Activated CD4-positive, CD25-positive, alpha-beta regulatory T cell treated with anti-CD3 and anti-CD28 coated beads, Interleukin-2, amount 50 U/mL, for 24 hours (primary cell): ENCODE measurements around the gene LZIC.

ENCODE experiments used
- ATAC-seq, 2 donors: fragments of 150-1000 bp; cut with Tn5 transposase; one replicate each; pipeline ENCODE4 v1.10.0; 2021; ENCODE audit warnings: mild to moderate bottlenecking in 1 of 2, moderate library complexity in 1 of 2

The LZIC gene

DNA sequence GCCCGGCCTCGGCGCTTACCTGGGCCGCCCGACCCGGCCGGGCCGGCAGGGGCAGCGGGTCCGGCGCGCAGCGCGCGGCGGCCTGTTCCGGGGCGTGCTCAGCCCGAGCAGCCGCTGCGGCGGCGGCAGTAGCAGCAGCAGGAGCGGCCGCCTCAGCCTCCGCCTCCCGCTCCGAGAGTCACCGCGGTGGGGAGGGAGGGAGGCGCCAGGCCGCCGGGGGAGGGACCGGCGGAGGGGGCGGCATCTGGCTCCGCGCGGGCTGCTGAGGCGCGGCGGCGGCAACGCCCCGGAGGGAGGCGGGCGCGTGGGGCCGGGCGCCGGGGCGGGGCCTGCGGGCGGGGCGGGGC, 33.1 kb downstream of the LZIC start, which contains the start of gene CTNNBIP1:
CTNNBIP1 (minus strand) TSS at position 194 of the 347 bp plus-strand sequence. CDS start 38,205 bp downstream, outside the sequence.
- ATAC-seq, result peak; percentile 80 to 84

DNA sequence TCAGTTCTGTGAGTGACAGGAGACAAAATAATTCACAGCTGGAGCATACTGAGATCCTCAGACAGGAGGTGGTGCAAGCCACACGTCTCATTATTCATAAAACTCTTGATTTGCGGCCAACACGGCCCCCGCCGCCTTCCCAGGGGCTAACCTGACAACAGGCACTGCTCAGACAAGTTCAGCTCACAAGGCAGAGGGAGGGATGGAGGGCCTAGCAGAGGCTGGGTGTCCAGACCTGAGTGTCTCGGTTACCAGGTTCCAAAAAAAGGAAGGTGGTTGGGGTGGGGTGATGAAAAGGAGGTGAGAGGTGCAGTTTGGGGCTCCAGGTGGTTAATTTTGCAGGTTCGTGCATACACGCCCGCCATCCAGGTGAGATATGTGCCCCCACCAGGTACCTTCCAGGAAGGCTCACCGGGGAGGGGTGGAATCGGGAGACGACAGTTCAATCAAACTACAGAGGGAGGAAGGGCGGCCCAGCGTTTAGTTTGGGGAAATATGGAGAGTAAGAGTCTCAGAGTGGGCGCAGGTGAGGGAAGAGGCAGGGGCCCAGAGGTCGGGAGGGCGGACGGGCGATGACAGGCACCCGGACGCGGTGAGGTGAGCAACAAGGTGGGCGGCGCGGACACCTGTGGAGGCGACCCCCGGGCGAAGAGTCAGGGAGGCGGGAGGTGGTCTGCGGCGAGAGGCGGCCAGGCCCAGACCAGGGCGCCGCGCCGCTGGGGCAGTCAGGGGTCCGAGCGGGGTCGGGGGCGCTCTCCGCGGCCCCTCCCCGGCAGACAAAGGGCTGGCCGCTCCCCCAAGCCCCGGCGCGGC, 33.8 kb downstream of the LZIC start:
- ATAC-seq, result no peak

DNA sequence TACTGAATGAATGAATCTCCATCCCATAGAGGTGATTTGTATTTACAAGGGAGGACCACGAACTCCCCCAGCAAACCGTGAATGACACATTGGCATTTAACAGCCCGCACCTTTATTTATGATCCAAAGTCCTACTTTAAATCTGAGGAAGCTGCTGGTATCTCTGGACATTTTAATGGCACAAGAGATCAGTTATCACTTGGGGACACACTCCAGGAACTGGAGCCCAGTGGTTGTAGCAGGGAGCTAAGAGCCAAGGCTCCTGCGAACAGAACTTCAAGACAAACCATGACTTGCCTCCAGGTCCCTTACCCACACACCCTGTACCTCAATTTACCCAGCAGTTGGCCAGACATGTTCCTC, 34.3 kb downstream of the LZIC start:
- ATAC-seq, result no peak

DNA sequence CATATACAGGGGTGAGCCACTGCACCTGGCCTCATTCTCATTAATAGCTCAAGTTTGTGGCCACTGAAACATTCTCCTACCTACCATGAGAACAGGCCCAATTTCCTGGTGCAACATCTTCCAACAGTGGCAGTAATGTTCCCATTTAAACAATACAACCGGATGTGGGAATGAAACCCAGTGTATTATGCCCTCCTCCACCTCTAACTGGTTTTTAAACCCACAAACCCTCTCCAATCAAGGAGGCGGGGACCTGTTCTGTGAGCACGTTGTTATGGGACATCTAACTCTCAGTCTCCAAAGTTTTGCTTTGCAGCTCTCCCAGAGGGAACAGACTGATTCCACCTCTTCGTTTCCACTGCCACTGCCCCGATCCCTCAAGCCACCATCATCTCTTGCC, 35.8 kb downstream of the LZIC start:
- ATAC-seq, result no peak

DNA sequence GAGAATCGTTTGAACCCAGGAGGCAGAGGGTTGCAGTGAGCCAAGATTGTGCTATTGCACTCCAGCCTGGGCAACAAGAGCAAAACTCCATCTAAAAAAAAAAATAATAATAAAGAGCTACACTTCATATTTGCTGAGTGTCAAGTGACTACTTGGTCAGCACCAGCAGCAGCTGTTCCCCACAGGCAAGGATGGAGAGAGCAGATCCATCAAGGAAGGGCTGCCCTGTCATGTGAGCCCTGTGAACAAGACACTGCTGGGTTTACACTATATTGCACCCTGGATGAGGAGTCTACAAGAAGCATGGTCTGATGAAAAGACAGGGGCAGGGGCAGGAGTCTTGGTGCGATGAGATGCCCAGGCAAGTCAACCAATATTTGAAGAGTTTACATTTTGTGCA, 36.7 kb downstream of the LZIC start:
- no peak for ATAC-seq

DNA sequence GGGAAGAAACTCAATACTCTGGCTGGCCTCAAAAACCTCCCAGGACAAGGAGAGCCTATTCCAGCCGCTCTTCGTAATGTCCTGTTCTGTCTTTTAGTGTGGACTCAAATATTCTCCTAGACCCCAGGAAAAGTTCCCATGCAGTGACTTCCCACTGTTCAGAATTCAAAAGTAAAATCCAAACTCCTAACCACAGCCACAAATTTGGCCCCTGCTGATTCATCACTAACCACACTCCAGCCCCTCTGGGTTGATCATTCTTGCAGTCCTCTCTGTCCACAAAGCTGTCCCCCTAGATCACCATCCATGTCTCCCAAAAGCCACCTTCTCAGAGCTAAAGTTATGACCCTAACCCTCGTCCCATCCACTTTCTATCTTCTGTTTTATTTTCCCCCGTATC, 38.2 kb downstream of the LZIC start:
- no peak for ATAC-seq

DNA sequence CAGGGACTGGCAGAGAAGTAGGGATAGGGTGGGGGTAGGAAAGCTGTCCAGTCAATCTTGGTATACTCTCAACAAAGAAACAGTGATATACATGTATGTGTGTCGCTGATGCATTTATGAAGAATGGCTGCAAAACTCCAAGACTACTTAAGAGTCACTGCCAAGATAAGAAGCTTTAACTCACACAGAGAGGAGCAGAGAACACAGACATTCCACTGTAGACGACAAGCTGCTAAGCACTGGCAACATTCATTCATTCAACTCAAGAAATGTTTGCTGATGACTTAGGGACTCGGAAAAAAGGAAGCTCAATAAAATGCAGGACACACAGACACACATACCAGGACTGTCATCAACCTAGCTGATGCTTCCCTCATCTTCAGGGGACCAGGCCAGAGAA, 38.6 kb downstream of the LZIC start:
- ATAC-seq, result no peak

DNA sequence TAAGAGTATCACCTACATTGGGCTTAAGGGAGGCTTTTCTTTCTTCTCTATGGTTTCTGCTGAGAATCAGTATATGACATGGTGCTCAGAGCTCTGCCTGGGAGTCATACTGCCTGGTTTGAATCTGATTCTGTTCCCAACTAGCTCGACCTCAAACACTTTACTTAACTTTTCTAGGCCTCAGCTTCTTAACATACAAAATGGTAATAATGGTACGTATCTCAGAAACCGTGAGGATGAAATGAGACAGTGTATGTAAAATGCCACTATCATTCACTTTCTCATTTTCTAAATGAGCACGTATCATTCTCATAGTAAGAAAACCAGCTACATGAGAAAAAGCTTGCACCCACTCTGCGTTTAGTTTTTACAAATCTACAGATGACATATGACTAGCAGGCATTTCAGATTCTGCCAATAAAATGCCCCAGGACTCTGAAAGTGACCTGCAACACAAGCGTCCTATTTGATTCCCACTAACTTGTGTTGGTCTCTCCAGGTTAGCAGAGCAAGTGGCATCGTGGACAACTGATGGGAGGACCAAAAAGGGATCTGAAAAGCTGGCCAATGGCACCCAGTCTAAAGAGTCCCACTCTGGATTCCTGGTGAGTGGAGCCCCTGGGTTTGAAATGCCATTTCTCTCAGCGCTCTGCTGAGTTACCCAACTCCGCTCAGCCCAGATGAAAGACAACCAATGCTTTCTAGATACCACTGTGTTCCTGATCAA, 39.2 kb downstream of the LZIC start:
- ATAC-seq, result peak; percentile 81 to 92

DNA sequence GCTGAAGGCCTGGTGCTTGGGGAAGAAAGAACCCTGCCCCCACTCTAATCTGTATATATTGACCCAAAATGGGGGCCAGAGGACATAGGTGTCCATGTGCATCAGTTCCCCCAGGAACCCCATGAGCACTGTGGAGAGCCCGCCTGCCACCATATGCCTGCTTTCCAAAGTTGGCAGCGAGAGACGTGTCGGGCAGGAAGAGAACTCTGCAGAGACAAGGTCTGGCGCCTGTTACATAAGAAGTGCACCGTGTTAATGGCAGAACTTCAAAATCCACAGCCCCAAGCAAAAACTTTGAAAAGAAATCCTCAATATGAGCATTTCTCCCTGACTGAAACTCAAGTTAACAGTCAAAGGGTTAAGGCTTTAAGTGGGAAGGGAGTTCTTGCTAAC, 41.1 kb downstream of the LZIC start:
- no peak for ATAC-seq

DNA sequence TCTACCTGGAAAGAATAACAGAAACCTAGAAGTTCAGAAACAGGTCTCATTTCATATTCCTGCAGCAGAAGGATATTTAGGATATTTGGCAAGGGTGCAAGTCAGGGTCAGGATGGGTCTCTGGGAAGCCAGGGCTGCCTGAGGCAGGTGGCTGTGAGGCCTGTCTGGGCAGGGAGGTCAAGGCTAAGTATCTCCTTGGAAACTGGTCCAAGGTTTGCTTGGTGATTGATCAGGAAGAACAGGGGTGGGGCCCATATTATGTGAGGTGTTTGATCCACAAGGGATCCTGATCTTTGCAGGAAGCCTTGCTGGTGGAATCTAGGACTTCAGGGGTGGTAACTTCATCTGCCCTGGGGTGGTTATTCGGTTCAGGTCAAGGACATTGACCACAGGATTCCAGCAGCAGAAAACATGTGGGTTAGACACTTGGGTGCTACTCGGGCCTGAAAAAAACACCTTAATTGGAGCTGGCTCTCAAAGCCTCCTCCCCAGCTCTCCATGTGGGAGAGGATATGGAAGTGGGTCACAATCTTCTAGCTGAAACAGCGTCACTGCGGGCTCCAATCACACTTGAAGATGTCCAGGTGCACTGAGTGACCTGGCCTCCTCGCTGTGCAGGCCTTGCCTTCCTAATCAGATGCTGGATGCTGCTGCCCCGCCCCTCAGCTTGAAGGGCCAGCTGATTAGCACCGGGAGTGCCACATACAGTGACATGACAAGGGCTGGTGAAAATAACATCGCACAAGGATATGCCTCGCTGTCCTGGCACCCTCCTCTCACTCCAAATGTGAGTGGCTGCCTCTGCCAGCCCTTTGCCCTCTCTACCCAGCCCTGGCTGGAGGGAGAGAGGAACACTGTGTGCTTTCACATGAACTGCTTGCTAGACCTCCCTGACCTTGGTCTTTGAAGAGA, 41.8 kb downstream of the LZIC start:
- ATAC-seq, result no peak

DNA sequence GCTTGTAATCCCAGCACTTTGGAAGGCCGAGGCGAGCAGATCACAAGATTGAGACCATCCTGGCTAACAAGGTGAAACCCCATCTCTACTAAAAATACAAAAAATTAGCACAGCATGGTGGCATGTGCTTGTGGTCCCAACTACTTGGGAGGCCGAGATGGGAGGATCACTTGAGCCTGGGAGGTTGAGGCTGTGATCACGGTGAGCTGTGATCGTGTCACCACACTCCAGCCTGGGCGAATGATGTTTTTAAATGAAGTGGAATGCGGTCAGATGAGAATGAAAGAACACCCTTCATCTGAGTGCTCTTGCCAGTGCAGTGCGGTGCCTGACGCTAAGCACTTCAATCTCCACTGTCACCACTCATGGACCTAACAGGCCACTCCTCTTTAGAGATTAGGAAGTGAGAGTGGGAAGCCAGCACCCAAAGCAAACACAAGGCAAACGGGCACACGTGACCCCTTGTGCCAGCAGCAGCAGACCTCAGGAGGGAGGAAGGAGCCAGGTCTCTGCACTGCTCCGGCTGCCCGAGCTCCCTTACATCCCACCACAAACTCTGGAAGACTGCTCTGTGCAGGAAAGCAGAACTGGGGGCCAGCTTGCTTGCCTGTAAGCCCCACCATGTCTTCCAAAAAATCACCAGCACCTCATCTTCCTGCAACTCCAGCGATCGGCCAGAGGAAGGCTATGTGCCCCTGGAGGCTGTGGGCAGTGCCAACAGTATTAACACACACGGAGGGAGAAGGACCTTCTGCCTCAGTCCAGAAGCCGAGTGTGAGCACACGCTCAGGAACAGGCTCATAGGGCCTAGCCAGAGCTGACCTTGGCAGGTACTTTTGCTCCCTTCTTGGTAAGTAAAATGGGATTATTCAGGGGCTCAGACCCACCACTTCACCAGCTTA, 42.8 kb downstream of the LZIC start:
- ATAC-seq, result peak in 1 of 2 donors; percentile 11

DNA sequence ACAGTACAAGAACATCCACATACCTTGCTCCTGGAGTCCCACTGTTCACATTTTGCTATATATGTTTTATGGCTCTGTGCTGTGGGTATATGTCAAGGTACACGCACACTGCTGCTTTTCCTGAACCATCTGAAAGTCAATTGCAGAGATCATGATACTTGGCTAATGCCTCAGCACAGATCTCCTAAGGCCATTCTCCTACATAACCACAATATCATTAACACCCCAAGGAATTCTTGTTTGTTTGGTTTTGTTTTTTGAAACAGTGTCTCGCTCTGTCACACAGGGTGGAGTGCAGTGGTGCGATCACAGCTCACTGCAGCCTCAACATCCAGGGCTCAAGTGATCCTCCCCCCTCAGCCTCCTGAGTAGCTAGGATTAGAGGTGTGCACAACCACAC, 49.1 kb downstream of the LZIC start:
- no peak for ATAC-seq

DNA sequence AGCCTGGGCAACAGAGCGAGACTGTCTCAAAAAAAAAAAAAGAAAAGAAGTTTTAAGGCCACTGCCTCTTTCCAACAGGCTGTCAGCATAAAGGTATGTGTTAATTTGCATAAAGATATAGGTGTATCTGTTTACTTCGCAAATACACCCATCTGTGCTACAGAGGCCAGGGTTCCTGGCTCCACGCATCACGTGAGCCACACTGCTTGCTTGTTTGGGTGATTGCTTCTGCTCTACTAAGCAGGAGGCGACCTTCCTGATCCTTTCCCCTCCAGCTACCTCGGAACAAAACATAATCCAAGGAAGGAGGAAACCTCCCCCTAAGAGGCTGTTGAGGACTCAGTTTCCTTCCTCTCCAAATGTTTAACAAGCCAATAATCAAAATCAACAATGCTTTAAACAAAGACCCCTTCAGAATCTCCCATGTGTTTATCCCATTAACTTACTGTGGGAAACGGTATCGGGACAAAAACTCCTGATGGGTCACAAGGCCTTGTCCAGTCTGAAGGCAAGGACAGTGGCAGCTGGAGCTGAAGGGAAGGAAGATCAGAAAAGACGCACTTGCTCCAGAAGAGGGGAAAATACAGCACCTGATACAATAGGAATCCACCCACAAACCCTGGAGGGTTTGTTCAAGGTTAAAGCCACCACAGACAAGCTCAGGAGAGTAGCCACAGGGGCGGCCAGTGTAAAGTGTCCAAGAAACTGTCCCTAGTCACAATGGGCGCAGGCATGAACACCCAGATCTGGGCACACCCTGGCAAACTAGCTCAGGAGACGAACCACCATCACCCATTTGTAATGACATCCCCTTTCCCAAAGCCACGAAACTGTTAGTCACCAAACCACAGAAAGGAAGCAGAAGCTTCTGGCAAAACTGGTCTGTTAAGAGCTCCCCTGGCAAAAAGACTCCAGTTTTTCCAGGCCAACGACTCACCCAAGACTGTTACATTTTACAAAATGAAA, 50.3 kb downstream of the LZIC start:
- no peak for ATAC-seq

DNA sequence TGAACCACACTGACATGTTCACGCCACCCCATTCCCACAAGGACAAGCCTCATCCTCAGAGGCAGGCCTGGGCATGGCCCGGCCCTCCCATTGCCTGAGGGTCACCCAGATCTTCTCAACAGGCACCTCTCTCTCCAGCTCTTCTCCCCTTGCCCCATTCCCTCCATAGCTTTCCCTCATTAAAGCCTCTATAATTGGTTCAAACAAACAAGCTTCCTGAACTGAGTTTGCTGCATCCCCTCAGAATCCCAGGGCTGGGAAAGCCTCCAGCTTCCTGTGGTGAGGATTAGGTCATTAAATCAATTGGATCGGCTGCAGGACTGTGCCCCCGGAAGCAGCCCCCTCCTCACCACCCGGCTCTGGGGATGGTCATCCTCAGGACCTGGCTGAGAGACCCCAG, 52.0 kb downstream of the LZIC start:
- ATAC-seq, result no peak

DNA sequence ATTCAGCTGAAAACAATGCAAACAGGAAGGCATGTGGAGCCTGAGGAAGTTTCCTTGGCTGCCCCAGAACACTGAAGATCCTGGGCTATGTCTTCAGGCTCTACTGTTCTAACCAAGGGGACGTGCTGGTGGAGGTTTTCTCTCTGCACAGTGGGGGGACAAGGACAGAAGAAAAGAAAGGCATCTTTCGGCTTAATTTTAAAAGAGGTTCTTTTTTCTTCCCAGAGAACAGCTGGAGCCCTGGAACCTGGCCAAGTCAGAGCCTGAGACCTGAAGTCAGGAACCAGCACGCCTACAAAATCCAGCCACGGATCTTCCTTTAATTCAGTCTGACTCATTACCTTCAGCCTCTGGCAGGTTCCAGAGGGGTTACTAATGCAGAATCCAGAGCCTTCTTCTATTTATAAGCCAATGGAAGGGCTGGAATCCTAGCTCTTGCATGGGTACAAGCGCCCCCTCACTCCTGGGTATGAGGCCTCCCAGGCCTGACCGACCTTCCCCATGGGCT, 52.9 kb downstream of the LZIC start:
- no peak for ATAC-seq

DNA sequence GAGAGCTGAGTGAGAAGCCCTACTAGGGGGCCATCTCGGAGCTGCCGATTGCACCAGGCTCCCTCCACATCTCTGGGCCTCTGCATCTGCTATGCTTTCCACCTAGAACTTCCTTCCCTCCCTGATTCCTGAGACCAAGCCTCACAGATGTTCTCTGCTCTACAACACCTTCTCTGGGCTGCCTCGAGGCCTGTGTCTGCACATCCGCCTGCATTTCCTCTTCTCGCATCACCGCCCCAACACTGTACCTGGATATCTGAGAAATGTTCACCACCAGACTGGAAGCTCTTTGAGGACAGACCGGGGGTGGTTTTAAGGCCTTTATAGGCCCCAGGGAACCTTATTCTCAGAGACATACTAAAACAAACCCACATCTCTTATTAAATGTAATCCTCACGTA, 53.8 kb downstream of the LZIC start:
- ATAC-seq, result no peak

DNA sequence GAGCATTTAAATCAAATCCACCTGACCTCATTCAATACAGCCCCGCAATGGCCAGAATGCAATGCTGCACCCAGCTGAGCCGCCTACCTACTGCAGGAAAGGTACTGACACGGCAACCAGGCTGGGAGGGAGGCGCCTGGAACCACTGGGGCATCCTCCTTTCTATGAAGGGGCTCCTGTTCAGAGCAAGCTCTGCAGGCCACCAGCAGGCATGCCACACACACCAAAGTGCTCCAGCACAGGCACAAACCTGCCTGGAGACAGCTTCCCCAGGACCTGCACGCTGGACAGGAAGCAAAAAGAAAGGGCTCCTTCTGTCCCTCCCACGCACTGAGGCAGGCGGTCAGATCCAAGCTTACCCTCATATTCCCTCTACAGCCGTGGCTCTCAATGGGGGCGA, 54.3 kb downstream of the LZIC start:
- ATAC-seq, result no peak

DNA sequence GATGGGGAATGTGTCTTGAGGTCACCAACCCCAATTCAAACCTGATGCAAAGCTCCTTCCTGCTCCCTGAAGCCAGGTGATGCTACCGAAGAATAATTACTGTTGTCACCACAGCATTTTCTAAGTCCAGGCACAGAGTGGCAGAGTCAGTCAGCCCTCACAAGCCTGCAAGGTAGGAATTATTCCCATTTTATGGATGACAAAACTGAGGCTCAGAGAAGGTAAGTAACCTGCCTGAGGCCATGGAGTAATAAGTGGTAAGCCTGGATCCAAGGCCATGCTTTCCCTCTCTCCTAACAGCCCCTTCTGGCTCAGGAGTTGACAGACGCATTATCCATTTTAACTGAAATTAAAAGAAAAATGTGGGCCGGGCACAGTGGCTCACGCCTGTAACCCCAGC, 56.1 kb downstream of the LZIC start:
- no peak for ATAC-seq

DNA sequence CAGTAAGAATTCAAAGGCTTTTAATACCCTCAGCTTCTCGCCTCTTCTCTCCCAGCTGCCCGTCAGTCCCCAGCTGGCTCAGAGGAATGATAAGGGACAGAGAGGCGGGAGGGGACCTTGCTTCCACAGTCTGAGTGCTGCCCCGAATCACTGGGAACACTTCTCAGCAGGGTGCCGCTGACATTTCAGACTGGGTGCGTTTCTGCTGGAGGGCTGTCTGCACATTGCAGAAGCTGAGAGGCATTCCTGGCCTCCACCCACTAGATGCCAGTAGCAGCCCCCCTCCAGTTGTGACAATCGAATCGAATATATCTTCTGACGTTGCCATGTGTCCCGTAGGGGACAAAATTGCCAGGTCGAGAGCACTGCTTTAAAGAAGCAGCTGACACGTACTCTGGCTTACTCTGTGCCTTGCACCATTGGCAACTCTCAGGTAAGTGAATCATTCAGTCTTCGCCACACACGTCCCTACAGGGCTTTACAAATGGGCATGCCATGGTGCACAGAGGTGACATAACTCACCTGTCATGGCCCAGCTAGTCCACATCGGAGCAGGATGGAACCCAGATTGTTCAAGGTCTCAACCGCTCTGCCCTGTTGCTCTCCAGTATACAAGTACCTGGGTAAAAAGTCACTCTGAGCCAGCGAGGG, 57.0 kb downstream of the LZIC start:
- ATAC-seq, result no peak

DNA sequence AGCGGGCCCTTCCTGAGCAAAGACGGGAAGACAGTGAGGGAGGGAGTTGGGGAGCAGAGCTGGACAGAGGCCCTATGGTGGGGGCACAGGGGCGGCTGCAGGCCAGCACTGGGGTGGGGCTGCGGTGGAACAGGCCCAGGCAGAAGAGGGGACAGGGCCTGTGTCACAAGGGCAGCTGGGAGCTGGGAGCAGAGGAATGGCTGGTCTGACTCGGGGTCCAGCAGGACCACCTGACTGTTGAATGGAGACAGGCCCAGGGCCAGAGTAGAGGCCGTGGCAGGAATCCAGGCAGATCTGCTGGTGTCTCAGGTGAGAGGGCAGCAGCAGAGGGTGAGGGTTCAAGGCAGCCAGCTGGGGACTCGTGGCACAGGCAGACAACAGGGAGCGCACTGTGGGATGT, 58.4 kb downstream of the LZIC start:
- no peak for ATAC-seq
